Parathyroid adenoma (tissue), 2 donors: Measurements from ENCODE around the gene PRKN.

Experiments
- H2AFZ ChIP-seq: fragments of 300-600 bp; sonication (generic); one replicate; pipeline ENCODE4 v1.7.0; 2017; ENCODE audit warnings: antibody characterized with exemption, mild to moderate bottlenecking
- H3K27ac ChIP-seq: fragments of 300-600 bp; sonication (generic); one replicate; pipeline ENCODE4 v1.7.0; 2017
- H3K27me3 ChIP-seq: fragments of 300-600 bp; sonication (generic); one replicate; pipeline ENCODE4 v1.7.0; 2017; ENCODE audit warnings: low read length; ENCODE audit not compliant: control insufficient read depth, insufficient read depth
- H3K36me3 ChIP-seq: fragments of 300-600 bp; sonication (generic); one replicate; pipeline ENCODE4 v1.7.0; 2017; ENCODE audit warnings: low read length; ENCODE audit not compliant: control insufficient read depth, insufficient read depth
- H3K4me1 ChIP-seq: fragments of 300-600 bp; sonication (generic); one replicate; pipeline ENCODE4 v1.7.0; 2017; ENCODE audit warnings: control low read depth
- H3K4me2 ChIP-seq: fragments of 300-600 bp; sonication (generic); one replicate; pipeline ENCODE4 v1.7.0; 2017; ENCODE audit warnings: low read length
- H3K4me3 ChIP-seq: fragments of 300-600 bp; sonication (generic); one replicate; pipeline ENCODE4 v1.7.0; 2017; ENCODE audit warnings: low read depth, low read length
- H3K79me2 ChIP-seq: fragments of 300-600 bp; sonication (generic); one replicate; pipeline ENCODE4 v1.7.0; 2017; ENCODE audit warnings: control low read depth
- H3K9ac ChIP-seq: fragments of 300-600 bp; sonication (generic); one replicate; pipeline ENCODE4 v1.7.0; 2017; ENCODE audit warnings: mild to moderate bottlenecking
- H3K9me3 ChIP-seq: fragments of 300-600 bp; sonication (generic); one replicate; pipeline ENCODE4 v1.7.0; 2017; ENCODE audit warnings: low read length; ENCODE audit not compliant: control insufficient read depth
- CTCF ChIP-seq: fragments of 300-600 bp; sonication (generic); IDR thresholded peaks from one replicate; pipeline ENCODE4 v1.7.0; 2017; ENCODE audit warnings: antibody characterized with exemption, mild to moderate bottlenecking
- donor health status: primary hyperparathyroidism.

Gene PRKN

GRCh38 chr6:162261598-162261997, 466.0 kb downstream of the PRKN start:
- H3K4me2 ChIP-seq, result no peak overlapping the region
- H3K9ac ChIP-seq, result no peak overlapping the region
- H2AFZ ChIP-seq, result no peak overlapping the region
- H3K36me3 ChIP-seq, result no peaks in the 10 kb centered on the region
- no peak overlapping the region for H3K27ac ChIP-seq
- no peaks in the 10 kb centered on the region for H3K4me1 ChIP-seq
- TF ChIP-seq CTCF, result no peak
- no peak overlapping the region for H3K4me3 ChIP-seq
- no peaks in the 10 kb centered on the region for H3K9me3 ChIP-seq
- no peaks in the 10 kb centered on the region for H3K79me2 ChIP-seq
- no peaks in the 10 kb centered on the region for H3K27me3 ChIP-seq

GRCh38 chr6:162260027-162260426, 467.5 kb downstream of the PRKN start:
- no peak for TF ChIP-seq CTCF

GRCh38 chr6:162258647-162259046, 468.9 kb downstream of the PRKN start:
- no peak for TF ChIP-seq CTCF
- H3K27ac ChIP-seq, result no peak overlapping the region
- H3K36me3 ChIP-seq, result no peaks in the 10 kb centered on the region
- no peak overlapping the region for H3K4me2 ChIP-seq
- no peaks in the 10 kb centered on the region for H3K4me1 ChIP-seq
- H3K27me3 ChIP-seq, result no peaks in the 10 kb centered on the region
- no peaks in the 10 kb centered on the region for H3K79me2 ChIP-seq
- no peak overlapping the region for H3K9ac ChIP-seq
- no peaks in the 10 kb centered on the region for H3K9me3 ChIP-seq
- H2AFZ ChIP-seq, result no peak overlapping the region
- no peak overlapping the region for H3K4me3 ChIP-seq

More at GRCh38 chr6:162260027-162260426, 467.5 kb downstream of the PRKN start:
- H3K27me3 ChIP-seq, result no peaks in the 10 kb centered on the region
- no peak overlapping the region for H2AFZ ChIP-seq
- H3K4me1 ChIP-seq, result no peaks in the 10 kb centered on the region
- H3K79me2 ChIP-seq, result no peaks in the 10 kb centered on the region
- no peak overlapping the region for H3K9ac ChIP-seq
- no peaks in the 10 kb centered on the region for H3K9me3 ChIP-seq
- no peak overlapping the region for H3K27ac ChIP-seq
- no peaks in the 10 kb centered on the region for H3K36me3 ChIP-seq
- H3K4me2 ChIP-seq, result no peak overlapping the region
- no peak overlapping the region for H3K4me3 ChIP-seq

- Histone ChIP-seq H3K9ac (no peak overlapping the region), H2AFZ (no peak overlapping the region), H3K4me2 (no peak overlapping the region), H3K9me3 (no peaks in the 10 kb centered on the region), H3K36me3 (no peaks in the 10 kb centered on the region), H3K27me3 (no peaks in the 10 kb centered on the region), H3K79me2 (no peaks in the 10 kb centered on the region), H3K4me1 (no peaks in the 10 kb centered on the region), H3K4me3 (no peak overlapping the region), H3K27ac (no peak overlapping the region)
- TF ChIP-seq CTCF, result no peak
Measured at GRCh38 chr6:162256361-162256760, 471.2 kb downstream of the PRKN start.

- H3K4me2 ChIP-seq, result no peak overlapping the region
- no peaks in the 10 kb centered on the region for H3K36me3 ChIP-seq
- no peak overlapping the region for H3K4me3 ChIP-seq
- H3K4me1 ChIP-seq, result no peaks in the 10 kb centered on the region
- no peaks in the 10 kb centered on the region for H3K79me2 ChIP-seq
- no peak overlapping the region for H3K9ac ChIP-seq
- H2AFZ ChIP-seq, result no peak overlapping the region
- no peaks in the 10 kb centered on the region for H3K9me3 ChIP-seq
- TF ChIP-seq CTCF, result no peak
- H3K27ac ChIP-seq, result no peak overlapping the region
- H3K27me3 ChIP-seq, result no peaks in the 10 kb centered on the region
Measured at GRCh38 chr6:162251257-162251656, 476.3 kb downstream of the PRKN start.
